Bronchus fibroblast of lung (primary cell): ENCODE measurements around the gene DGKI. TPM values are rescaled to one million over a fixed set of nuclear protein-coding genes. Genes with fewer than 3 reads are reported as not detected.

ENCODE experiments used
- total RNA-seq: library from RNA; depleted of rRNA; stranded (reverse); fragments of >200 nt; gene quantifications from 2 replicates; pipeline ENCODE4 v1.2.3, GENCODE V29; 2015

DGKI gene
- total RNA-seq, result 1.2 TPM in 2 replicates

GRCh38 chr7:137846827-137847567, at the start of gene DGKI:
TSS of gene DGKI (minus strand) at chr7:137846974.

GRCh38 chr7:137343281-137343841, 503.4 kb downstream of the DGKI start, which contains the start of gene PTN:
TSS of gene PTN (minus strand) at chr7:137343733. CDS start at chr7:137254973, 88,760 bp downstream.

Other genes starting within 250 kb of the DGKI start
- gene CREB3L2, start 155.1 kb upstream of the DGKI start, total RNA-seq, result 27.8 and 29.8 TPM in 2 replicates
- not detected in 2 replicates for gene AKR1D1, start 229.5 kb upstream of the DGKI start, total RNA-seq